Testis (tissue), 3 donors: Measurements from ENCODE around the gene FAM174C. TPM values are rescaled to one million over a fixed set of nuclear protein-coding genes. Genes with fewer than 3 reads are reported as not detected.

Experiments used
- DNase-seq: peaks from one replicate; pipeline ENCODE4 v3.0.0-alpha.2; 2019
- H3K27ac ChIP-seq, 2 donors: fragments of 200-600 bp; sonication (generic); one replicate each; pipeline ENCODE4 v1.5.1; 2019
- H3K27me3 ChIP-seq: fragments of 200-600 bp; sonication (generic); one replicate; pipeline ENCODE4 v1.5.1; 2019
- H3K36me3 ChIP-seq: fragments of 200-600 bp; sonication (generic); one replicate; pipeline ENCODE4 v1.5.1; 2017; ENCODE audit warnings: low read depth; ENCODE audit errors: missing control alignments
- H3K4me1 ChIP-seq: fragments of 200-600 bp; sonication (generic); one replicate; pipeline ENCODE4 v1.5.1; 2019
- H3K4me3 ChIP-seq, 2 donors: fragments of 200-600 bp; sonication (generic); one replicate each; pipeline ENCODE4 v1.5.1; 2017 to 2019
- H3K9me3 ChIP-seq: fragments of 200-600 bp; sonication (generic); one replicate; pipeline ENCODE4 v1.5.1; 2017
- POLR2A ChIP-seq: fragments of 450-650 bp; IDR thresholded peaks from one replicate; pipeline ENCODE4 v1.6.1; 2017; ENCODE audit warnings: antibody characterized with exemption, mild to moderate bottlenecking, moderate library complexity
- WGBS, 2 donors: methylation state at CpG; one replicate each; pipeline ENCODE4 v1.1.5; 2018; 5-methylcytosine and 5-hydroxymethylcytosine counted together
- intact Hi-C: fragments of 100-400 bp; cut with DNase I; formaldehyde crosslinking; loops from one replicate; pipeline ENCODE4 v1.15.1; 2023; ENCODE audit warnings: low total_unique reads
- polyA plus RNA-seq: library from polyadenylated mRNA; stranded (reverse); fragments of 350-450 nt; fragmentation: Illumina TruSeq; extraction: RNeasy Lipid Tissue Mini Kit (QIAGEN cat#74804); gene quantifications from one replicate; pipeline ENCODE4 v1.2.3, GENCODE V29; 2014; ENCODE audit warnings: low read depth, low replicate concordance; ENCODE audit not compliant: insufficient read depth
- total RNA-seq, 2 donors: library from RNA; depleted of rRNA; stranded (reverse); fragments of >200 nt; gene quantifications; one replicate each; pipeline ENCODE4 v1.2.3, GENCODE V29; 2016
- TF ChIP-seq, protein P1 (sequence below), 3 experiments: fragments of 450-650 bp in 2 of 3; fragments of 200-600 bp in 1 of 3; sonication (generic) in 1 of 3; IDR thresholded peaks; one replicate each; pipeline ENCODE4 v1.5.1; 2016 to 2019; ENCODE audit warnings: antibody characterized with exemption in 3 of 3, mild to moderate bottlenecking in 2 of 3, moderate library complexity in 1 of 3

The FAM174C gene
- total and polyA plus RNA-seq, 3 donors from 2014 or later = 51.6 to 128 (median 111) TPM

DNA sequence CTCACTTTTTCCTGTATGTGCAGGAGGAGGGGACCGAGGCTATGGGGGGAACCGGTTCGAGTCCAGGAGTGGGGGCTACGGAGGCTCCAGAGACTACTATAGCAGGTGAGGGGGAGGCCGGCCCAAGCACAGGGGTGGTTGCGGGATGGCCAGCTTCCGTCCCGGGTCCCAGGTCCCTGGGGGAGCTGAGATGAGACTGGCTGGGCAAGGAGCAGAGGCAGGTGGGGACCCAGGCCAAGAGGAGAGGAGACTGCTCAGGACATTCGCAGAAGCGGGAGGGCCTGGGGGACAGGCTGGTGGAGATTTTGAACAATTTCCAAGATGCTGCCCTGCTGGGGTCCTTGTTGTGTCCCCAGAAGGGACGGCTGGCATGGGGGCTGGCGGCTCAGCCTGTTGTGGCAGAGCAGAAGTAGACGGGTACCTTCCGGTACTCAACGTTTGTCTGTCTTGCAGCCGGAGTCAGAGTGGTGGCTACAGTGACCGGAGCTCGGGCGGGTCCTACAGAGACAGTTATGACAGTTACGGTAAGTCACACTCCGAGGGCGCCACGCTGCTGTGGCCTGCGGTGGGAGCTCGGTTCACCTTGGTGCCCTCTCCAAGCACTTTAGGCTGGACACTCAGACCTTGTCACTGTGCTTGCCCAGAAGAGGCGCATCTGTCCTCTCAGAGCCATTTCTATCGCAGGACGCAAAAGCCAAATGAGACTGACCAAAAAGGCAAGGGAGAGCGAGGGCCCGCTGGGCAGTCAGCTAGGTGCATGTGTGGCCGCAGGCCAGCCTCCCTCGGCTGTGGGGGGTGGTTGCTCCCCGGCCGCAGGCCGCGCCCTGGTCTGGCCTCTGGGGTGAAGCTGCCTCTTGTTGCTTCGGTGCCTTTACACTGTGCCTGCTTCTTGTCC lies 3.6 kb upstream of the FAM174C start:
- WGBS, 2 donors = 60 to 75% methylated on average over 20 to 37 of the region's 37 CpGs
- intact Hi-C loops = no loop called here
- Histone ChIP-seq H3K27ac (peak overlapping the region in 1 of 2 donors; percentile 100), H3K27me3 (no peaks in the 10 kb centered on the region), H3K36me3 (no peaks in the 10 kb centered on the region), H3K4me3 (no peak overlapping the region), H3K4me1 (peaks cover 78% of the 10 kb centered on the region), H3K9me3 (no peaks in the 10 kb centered on the region)
- TF ChIP-seq, protein P1, sequence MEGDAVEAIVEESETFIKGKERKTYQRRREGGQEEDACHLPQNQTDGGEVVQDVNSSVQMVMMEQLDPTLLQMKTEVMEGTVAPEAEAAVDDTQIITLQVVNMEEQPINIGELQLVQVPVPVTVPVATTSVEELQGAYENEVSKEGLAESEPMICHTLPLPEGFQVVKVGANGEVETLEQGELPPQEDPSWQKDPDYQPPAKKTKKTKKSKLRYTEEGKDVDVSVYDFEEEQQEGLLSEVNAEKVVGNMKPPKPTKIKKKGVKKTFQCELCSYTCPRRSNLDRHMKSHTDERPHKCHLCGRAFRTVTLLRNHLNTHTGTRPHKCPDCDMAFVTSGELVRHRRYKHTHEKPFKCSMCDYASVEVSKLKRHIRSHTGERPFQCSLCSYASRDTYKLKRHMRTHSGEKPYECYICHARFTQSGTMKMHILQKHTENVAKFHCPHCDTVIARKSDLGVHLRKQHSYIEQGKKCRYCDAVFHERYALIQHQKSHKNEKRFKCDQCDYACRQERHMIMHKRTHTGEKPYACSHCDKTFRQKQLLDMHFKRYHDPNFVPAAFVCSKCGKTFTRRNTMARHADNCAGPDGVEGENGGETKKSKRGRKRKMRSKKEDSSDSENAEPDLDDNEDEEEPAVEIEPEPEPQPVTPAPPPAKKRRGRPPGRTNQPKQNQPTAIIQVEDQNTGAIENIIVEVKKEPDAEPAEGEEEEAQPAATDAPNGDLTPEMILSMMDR (IDR thresholded peaks at IDR 0.05) = no peak
- no peak for TF ChIP-seq POLR2A
- no peak for DNase-seq

DNA sequence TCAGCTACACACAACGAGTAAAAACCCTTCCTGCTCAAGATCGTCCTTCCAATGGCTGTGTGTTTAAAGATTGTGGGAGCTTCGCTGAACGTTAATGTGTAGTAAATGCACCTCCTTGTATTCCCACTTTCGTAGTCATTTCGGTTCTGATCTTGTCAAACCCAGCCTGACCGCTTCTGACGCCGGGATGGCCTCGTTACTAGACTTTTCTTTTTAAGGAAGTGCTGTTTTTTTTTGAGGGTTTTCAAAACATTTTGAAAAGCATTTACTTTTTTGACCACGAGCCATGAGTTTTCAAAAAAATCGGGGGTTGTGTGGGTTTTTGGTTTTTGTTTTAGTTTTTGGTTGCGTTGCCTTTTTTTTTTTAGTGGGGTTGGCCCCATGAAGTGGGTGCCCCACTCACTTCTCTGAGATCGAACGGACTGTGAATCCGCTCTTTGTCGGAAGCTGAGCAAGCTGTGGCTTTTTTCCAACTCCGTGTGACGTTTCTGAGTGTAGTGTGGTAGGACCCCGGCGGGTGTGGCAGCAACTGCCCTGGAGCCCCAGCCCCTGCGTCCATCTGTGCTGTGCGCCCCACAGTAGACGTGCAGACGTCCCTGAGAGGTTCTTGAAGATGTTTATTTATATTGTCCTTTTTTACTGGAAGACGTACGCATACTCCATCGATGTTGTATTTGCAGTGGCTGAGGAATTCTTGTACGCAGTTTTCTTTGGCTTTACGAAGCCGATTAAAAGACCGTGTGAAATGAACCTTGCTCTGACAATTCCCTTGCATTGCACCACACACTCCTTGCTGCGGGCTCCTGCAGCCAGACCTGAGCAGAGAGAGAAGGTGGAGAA lies 2.7 kb upstream of the FAM174C start:
- Histone ChIP-seq H3K27me3 (no peaks in the 10 kb centered on the region), H3K36me3 (no peaks in the 10 kb centered on the region), H3K4me1 (peaks cover 71% of the 10 kb centered on the region), H3K9me3 (no peaks in the 10 kb centered on the region), H3K27ac (peak overlapping the region in 1 of 2 donors; percentile 14), H3K4me3 (no peak overlapping the region)
- intact Hi-C loops = no loop called here
- WGBS, 2 donors = 78 to 82% methylated on average over 33 of the region's 33 CpGs
- DNase-seq = no peak
- TF ChIP-seq, protein P1 (IDR thresholded peaks at IDR 0.05) = no peak
- no peak for TF ChIP-seq POLR2A

DNA sequence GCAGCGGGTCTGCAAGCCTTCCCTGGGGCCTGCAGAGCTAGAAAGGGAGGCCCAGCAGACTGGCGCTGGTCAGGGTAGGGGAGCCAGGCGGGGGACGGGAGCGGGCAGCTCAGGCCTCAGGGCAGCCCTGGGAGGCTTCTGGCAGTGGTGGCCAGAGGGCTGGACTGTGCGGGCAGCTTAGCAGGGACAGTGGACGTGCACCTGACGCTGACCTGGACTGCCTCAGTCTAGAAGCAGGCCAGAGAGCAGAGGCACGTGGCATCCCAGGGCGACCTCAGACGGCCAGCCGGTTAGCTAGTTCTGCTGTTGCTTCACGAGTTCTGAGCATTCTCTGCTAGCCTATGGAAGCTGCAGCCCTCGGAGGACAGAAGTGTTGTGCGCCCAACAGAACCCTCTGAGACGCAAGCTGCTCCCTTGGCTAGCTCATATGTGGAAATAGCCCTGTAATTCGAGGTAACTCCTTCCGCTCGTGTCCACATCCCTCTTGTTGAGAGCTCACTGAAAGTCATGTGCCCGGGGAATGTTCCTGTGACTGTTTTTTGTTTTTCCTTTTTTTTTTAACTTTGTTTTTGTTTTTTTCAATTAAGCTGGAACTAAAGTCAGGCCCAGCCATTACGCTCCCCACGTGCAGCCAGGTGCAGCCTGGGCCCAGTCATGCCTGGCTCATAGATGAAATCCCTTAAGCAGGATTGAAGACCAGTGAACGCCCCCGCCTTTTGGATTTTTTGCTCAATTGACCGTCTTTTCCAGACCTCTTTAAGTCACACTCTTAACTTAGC lies 1.9 kb upstream of the FAM174C start:
- DNase-seq = no peak
- 72% methylated on average over 25 of the region's 25 CpGs for WGBS, 2 donors
- H3K36me3 ChIP-seq = no peaks in the 10 kb centered on the region
- H3K4me1 ChIP-seq = peaks cover 63% of the 10 kb centered on the region
- H3K27ac ChIP-seq = no peak overlapping the region
- intact Hi-C loops = no loop called here
- H3K27me3 ChIP-seq = no peaks in the 10 kb centered on the region
- no peaks in the 10 kb centered on the region for H3K9me3 ChIP-seq
- H3K4me3 ChIP-seq = no peak overlapping the region
- TF ChIP-seq POLR2A = no peak
- TF ChIP-seq, protein P1 (IDR thresholded peaks at IDR 0.05) = no peak

DNA sequence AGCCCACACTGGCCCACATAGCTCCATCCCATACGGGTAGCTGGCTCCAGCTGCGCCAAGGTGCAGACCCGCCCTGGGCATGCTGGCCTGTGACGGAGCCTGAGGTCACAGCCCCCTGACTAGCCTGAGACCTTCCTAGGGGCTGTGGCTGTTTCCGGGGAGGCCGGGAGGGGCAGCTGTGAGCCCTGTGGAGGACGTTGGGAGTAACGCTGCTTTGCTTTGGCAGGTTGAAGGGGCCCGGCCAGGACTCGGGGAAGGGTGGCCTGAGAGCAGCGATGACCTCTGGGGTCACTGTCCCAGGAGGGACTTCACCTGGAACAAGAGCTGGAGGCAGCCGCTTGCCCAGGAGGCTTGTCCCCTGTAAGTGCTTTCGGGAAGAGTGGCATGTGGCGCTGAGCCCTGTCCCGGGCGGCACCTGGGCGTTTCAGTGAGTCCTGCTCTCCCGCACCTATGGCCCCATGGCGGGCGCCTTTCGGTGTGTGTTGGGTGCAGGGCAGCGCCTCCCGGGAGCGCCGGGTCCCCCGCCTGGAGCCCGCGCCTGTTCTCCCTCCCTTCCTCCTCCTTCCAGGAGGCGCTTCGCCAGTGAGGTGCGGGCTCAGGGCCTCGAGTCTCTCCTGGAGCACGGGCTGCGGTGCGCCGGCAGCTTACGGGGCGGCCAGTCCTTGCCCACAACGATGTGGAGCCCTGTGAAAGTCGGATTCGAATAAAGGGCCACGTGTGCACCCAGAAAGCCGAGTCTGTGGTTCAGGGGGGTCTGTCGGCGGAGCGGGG lies 1.1 kb upstream of the FAM174C start:
- WGBS, 2 donors = 54 to 57% methylated on average over 16 to 45 of the region's 46 CpGs
- Histone ChIP-seq H3K9me3 (no peaks in the 10 kb centered on the region), H3K27ac (peak overlapping the region; percentile 93 to 99), H3K27me3 (no peaks in the 10 kb centered on the region), H3K36me3 (no peaks in the 10 kb centered on the region), H3K4me3 (peak overlapping the region; percentile 68 to 71), H3K4me1 (peaks cover 58% of the 10 kb centered on the region)
- no peak for DNase-seq
- no peak for TF ChIP-seq POLR2A
- TF ChIP-seq, protein P1 (IDR thresholded peaks at IDR 0.05) = no peak
- intact Hi-C loops = no loop called here
